Common myeloid progenitor, CD34-positive (primary cell): ENCODE data around the gene HTR1D.

ENCODE experiments used
- CTCF ChIA-PET: fragments of 350-600 bp; sonication (Branson Sonifier 250); formaldehyde crosslinking; loops from one replicate; lab custom pipeline; 2021; ENCODE audit warnings: antibody characterized with exemption; lab: Charles Lee
- POLR2A ChIA-PET: fragments of 350-600 bp; sonication (Branson Sonifier 250); formaldehyde crosslinking; loops from one replicate; lab custom pipeline; 2021; ENCODE audit warnings: antibody characterized with exemption; lab: Charles Lee
- DNase-seq, 3 donors: peaks; one replicate each; pipeline versions ENCODE4 v3.0.0 to v3.0.0-alpha.2; 2013
- H3K27ac ChIP-seq, 2 experiments: 1 replicate in 1 of 2; 2 replicates in 1 of 2; pipeline ENCODE4 v1.7.0; 2013; ENCODE audit warnings: inconsistent platforms in 2 of 2, low read length in 2 of 2, mild to moderate bottlenecking in 2 of 2, low read depth in 1 of 2, moderate library complexity in 1 of 2; ENCODE audit not compliant: severe bottlenecking in 2 of 2, insufficient read depth in 1 of 2, poor library complexity in 1 of 2
- H3K27me3 ChIP-seq, 5 experiments: replicated peaks in 2 of 5; 1 replicate in 3 of 5; 2 replicates in 2 of 5; pipeline versions ENCODE4 v1.6.1 to v1.7.0; 2013; ENCODE audit warnings: low read length in 4 of 5, mild to moderate bottlenecking in 2 of 5, moderate library complexity in 2 of 5, inconsistent platforms in 1 of 5; ENCODE audit not compliant: insufficient read depth in 5 of 5, control insufficient read depth in 4 of 5
- H3K36me3 ChIP-seq, 4 experiments: 1 replicate in 2 of 4; 2 replicates in 2 of 4; pipeline versions ENCODE4 v1.6.1 to v1.7.0; 2013; ENCODE audit warnings: low read length in 3 of 4, control low read depth in 1 of 4, mild to moderate bottlenecking in 1 of 4; ENCODE audit not compliant: control insufficient read depth in 4 of 4, insufficient read depth in 4 of 4
- H3K4me1 ChIP-seq, 4 experiments: 1 replicate in 3 of 4; 2 replicates in 1 of 4; pipeline versions ENCODE4 v1.6.1 to v1.7.1; 2013; ENCODE audit warnings: low read length in 3 of 4, mild to moderate bottlenecking in 3 of 4, control low read depth in 1 of 4, inconsistent platforms in 1 of 4, moderate library complexity in 1 of 4; ENCODE audit not compliant: control insufficient read depth in 4 of 4, insufficient read depth in 4 of 4; ENCODE audit errors: control extremely low read depth in 1 of 4
- H3K4me3 ChIP-seq, 7 experiments: 1 replicate in 4 of 7; 2 replicates in 3 of 7; pipeline versions ENCODE4 v1.5.1 to v1.7.0; 2013; ENCODE audit warnings: mild to moderate bottlenecking in 7 of 7, low read length in 6 of 7, moderate library complexity in 6 of 7, inconsistent platforms in 2 of 7, low read depth in 2 of 7, control low read depth in 1 of 7; ENCODE audit not compliant: insufficient read depth in 4 of 7, control insufficient read depth in 1 of 7; ENCODE audit errors: extremely low read depth in 1 of 7
- H3K9me3 ChIP-seq, 5 experiments: 1 replicate in 4 of 5; 2 replicates in 1 of 5; pipeline versions ENCODE4 v1.6.1 to v1.7.1; 2013; ENCODE audit warnings: low read length in 4 of 5, mild to moderate bottlenecking in 2 of 5, inconsistent platforms in 1 of 5, low read depth in 1 of 5, moderate library complexity in 1 of 5; ENCODE audit not compliant: control insufficient read depth in 4 of 5, insufficient read depth in 2 of 5; ENCODE audit errors: control extremely low read depth in 1 of 5
- WGBS: methylation state at CpG from one replicate; pipeline ENCODE4 v1.1.5; 2013; ENCODE audit not compliant: insufficient coverage; 5-methylcytosine and 5-hydroxymethylcytosine counted together

Gene HTR1D

GRCh38 chr1:23148084-23148483, 69.2 kb downstream of the HTR1D start:
- H3K9me3 ChIP-seq = no peaks in the 10 kb centered on the region
- 94% methylated on average over 2 of the region's 4 CpGs for WGBS
- H3K4me3 ChIP-seq = no peak overlapping the region
- DNase-seq = no peak
- ChIA-PET POLR2A (no interaction called here), CTCF (interaction anchor here (0.6 to 0.7 kb wide), 2 partner anchors 47 to 506 kb away, joined by 3 read pairs; no protein-coding TSS in a partner anchor)
- H3K27me3 ChIP-seq = no peaks in the 10 kb centered on the region
- no peak overlapping the region for H3K27ac ChIP-seq
- H3K36me3 ChIP-seq = no peaks in the 10 kb centered on the region
- H3K4me1 ChIP-seq = peaks cover 0 to 4% (median 1%) of the 10 kb centered on the region in 4 experiments
